GM21447 (cell line): ENCODE results near the gene PRPS1.
"Not testable (repeated sequence)": the region's sequence is repeated elsewhere in the genome, so short reads cannot be mapped to it uniquely, and the experiment has no call there.

Source experiments
- ATAC-seq: cut with Tn5 transposase; IDR thresholded peaks from one replicate; pipeline ENCODE4 v1.9.1; 2021; ENCODE audit not compliant: unreplicated experiment

The PRPS1 gene

GRCh38 chrX:107674480-107675364, 46.4 kb downstream of the PRPS1 start:
- ATAC-seq: peak; percentile 26

GRCh38 chrX:107675365-107675654, 47.0 kb downstream of the PRPS1 start:
- no peak for ATAC-seq

GRCh38 chrX:107675823-107676555, 47.7 kb downstream of the PRPS1 start:
- no peak for ATAC-seq

- peak; percentile 15 for ATAC-seq
Observed at GRCh38 chrX:107676559-107677378, 48.5 kb downstream of the PRPS1 start.

- no peak for ATAC-seq
Observed at GRCh38 chrX:107677501-107677901, 49.2 kb downstream of the PRPS1 start.

GRCh38 chrX:107677909-107678308, 49.6 kb downstream of the PRPS1 start:
- ATAC-seq: no peak

- peak; percentile 25 for ATAC-seq
Observed at GRCh38 chrX:107678957-107679740, 50.8 kb downstream of the PRPS1 start.

GRCh38 chrX:107682256-107682655, 53.9 kb downstream of the PRPS1 start:
- ATAC-seq: no peak

- ATAC-seq: no peak
Observed at GRCh38 chrX:107683124-107683895, 55.0 kb downstream of the PRPS1 start.

GRCh38 chrX:107683931-107684330, 55.6 kb downstream of the PRPS1 start:
- no peak for ATAC-seq

GRCh38 chrX:107684956-107685385, 56.7 kb downstream of the PRPS1 start:
- ATAC-seq: peak; percentile 87

GRCh38 chrX:107685586-107685985, 57.3 kb downstream of the PRPS1 start:
- ATAC-seq: not testable (repeated sequence)

- ATAC-seq: no peak
Observed at GRCh38 chrX:107686026-107686425, 57.7 kb downstream of the PRPS1 start.

- ATAC-seq: no peak
Observed at GRCh38 chrX:107686792-107687191, 58.5 kb downstream of the PRPS1 start.

- ATAC-seq: no peak
Observed at GRCh38 chrX:107687445-107687844, 59.1 kb downstream of the PRPS1 start.

- no peak for ATAC-seq
Observed at GRCh38 chrX:107691024-107691448, 62.7 kb downstream of the PRPS1 start.

- ATAC-seq: no peak
Observed at GRCh38 chrX:107699616-107700015, 71.3 kb downstream of the PRPS1 start.

GRCh38 chrX:107700317-107700774, 72.0 kb downstream of the PRPS1 start:
- no peak for ATAC-seq
